Activated CD4-positive, alpha-beta T cell treated with anti-CD3 and anti-CD28 coated beads, Interleukin-2, amount 10 ng/mL, durations not matched to agents 7 days and 5 days (primary cell): ENCODE data around the gene FASTK. TPM values are rescaled to one million over a fixed set of nuclear protein-coding genes. Genes with fewer than 3 reads are reported as not detected.

ENCODE experiments used
- CTCF ChIA-PET: fragments of 350-600 bp; sonication (Branson Sonifier 250); formaldehyde crosslinking; loops from one replicate; lab custom pipeline; 2021; ENCODE audit warnings: antibody characterized with exemption; lab: Charles Lee
- POLR2A ChIA-PET: fragments of 350-600 bp; sonication (Branson Sonifier 250); formaldehyde crosslinking; loops from one replicate; lab custom pipeline; 2021; ENCODE audit warnings: antibody characterized with exemption; lab: Charles Lee
- DNase-seq: peaks from one replicate; pipeline ENCODE4 v3.0.0-alpha.2; 2020
- H3K27ac Mint-ChIP-seq: one replicate; pipeline ENCODE4 v1.8.0; 2021; ENCODE audit warnings: mild to moderate bottlenecking, moderate library complexity, mixed read lengths
- H3K27me3 Mint-ChIP-seq: one replicate; pipeline ENCODE4 v1.8.0; 2021; ENCODE audit warnings: mixed read lengths
- H3K36me3 Mint-ChIP-seq: one replicate; pipeline ENCODE4 v1.8.0; 2021; ENCODE audit warnings: low read depth, mixed read lengths
- H3K4me1 Mint-ChIP-seq: one replicate; pipeline ENCODE4 v1.8.0; 2021; ENCODE audit warnings: mixed read lengths
- H3K4me3 Mint-ChIP-seq: one replicate; pipeline ENCODE4 v1.8.0; 2021; ENCODE audit warnings: mild to moderate bottlenecking, moderate library complexity, mixed read lengths
- H3K9me3 Mint-ChIP-seq: one replicate; pipeline ENCODE4 v1.8.0; 2021; ENCODE audit warnings: mixed read lengths
- total RNA-seq, 2 experiments: library from RNA; stranded (reverse); gene quantifications; one replicate each; pipeline ENCODE4 v1.2.3, GENCODE V29; 2021

Gene FASTK
- total RNA-seq, 2 experiments from 2014 or later, result 76.4 to 85.9 TPM

GRCh38 chr7:151123822-151124464, 43.3 kb upstream of the FASTK start:
- Mint-ChIP-seq H3K27ac (no peak overlapping the region), H3K27me3 (no peaks in the 10 kb centered on the region), H3K36me3 (no peaks in the 10 kb centered on the region), H3K4me3 (no peak overlapping the region), H3K4me1 (no peaks in the 10 kb centered on the region), H3K9me3 (no peaks in the 10 kb centered on the region)
- ChIA-PET POLR2A (no interaction called here), CTCF (interaction anchor here (0.6 to 1.9 kb wide), 28 partner anchors 9 to 235 kb away, joined by 3 to 18 read pairs (median 3); no protein-coding TSS in a partner anchor)
- peak; percentile 89 for DNase-seq

DNA sequence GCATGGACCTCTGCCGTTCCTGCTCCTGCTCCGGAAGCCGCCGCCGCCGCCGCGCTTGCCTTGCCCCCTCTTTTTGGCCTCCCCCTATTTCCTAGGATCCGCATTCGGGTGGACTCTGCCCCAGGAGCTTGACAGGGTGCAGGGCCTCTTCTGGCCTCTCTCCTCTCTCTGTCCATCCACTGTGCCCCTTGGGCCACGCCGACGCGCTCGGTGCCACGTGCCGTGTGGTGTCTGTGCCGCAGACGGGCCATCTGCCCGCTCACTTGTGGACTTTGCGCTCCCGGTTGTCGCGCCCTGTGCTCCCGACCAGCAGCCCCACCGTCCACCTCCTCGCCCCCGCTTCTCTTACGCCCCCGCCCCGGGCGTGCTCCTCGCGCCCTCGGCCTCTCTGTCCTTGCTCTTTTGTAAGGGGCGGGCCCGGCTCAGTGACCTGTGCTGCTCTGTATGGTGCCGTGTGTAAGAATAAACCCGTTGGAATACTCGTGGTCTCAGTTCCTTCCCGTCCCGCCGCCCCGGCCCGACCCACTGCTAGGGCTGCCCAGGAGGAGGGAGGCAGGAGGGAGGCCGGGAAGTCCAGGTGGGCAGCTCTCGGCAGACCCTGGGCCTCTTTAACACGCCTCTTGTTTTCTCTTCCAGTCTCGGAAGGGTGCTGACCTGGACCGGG, 42.7 kb upstream of the FASTK start:
- H3K4me1 Mint-ChIP-seq, result peaks cover 3% of the 10 kb centered on the region
- H3K4me3 Mint-ChIP-seq, result no peak overlapping the region
- no peak overlapping the region for H3K27ac Mint-ChIP-seq
- ChIA-PET POLR2A (no interaction called here), CTCF (interaction anchor here (0.6 to 1.9 kb wide), 25 partner anchors 9 to 179 kb away, joined by 3 to 18 read pairs (median 3); no protein-coding TSS in a partner anchor)
- H3K27me3 Mint-ChIP-seq, result no peaks in the 10 kb centered on the region
- H3K9me3 Mint-ChIP-seq, result no peaks in the 10 kb centered on the region
- no peak for DNase-seq
- H3K36me3 Mint-ChIP-seq, result no peaks in the 10 kb centered on the region

DNA sequence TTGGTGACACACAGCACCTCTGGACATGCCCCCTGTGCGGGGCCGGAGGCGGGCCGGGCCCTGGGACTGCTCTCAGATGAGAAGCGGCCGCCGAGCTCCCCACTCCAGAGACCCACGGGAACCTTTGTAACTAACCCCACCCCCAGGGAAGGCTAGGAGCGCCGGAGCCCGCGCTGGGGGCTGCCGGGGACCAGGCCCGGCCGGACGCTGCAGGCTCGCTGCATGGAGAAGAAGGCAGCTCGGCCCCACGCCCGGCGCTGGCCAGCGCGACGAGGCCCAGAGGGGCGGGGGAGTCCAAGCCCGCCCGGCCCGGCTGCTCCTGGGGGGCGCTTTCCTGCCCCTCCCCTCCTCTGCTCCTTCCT, 42.2 kb upstream of the FASTK start:
- Mint-ChIP-seq H3K36me3 (no peaks in the 10 kb centered on the region), H3K4me1 (peaks cover 3% of the 10 kb centered on the region), H3K4me3 (no peak overlapping the region), H3K27ac (no peak overlapping the region), H3K27me3 (no peaks in the 10 kb centered on the region), H3K9me3 (no peaks in the 10 kb centered on the region)
- CTCF ChIA-PET, result interaction anchor here (1.2 to 1.9 kb wide), 2 partner anchors 12 to 121 kb away, joined by 3 to 10 read pairs; no protein-coding TSS in a partner anchor
- no peak for DNase-seq
- POLR2A ChIA-PET, result no interaction called here

DNA sequence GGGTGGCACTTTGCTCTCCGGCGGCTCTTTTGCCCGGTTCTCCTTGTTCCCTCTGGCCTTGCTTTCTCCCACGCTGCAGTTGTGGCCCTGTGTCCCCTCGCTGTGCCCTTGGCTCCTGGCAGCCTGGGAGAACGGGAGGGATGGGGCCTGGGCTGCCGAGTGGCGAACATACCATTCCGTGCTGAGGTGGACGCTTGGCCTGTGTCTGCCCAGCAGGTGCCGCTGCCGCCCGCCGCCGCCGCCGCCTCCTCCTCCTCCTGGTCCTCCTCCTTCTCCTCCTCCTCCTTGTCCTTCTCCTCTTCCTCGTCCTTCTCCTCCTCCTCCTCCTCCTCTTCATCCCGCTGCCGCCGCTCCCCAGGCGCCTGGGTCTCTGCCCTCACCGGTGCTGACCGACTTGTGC, 41.7 kb upstream of the FASTK start:
- POLR2A ChIA-PET, result no interaction called here
- Mint-ChIP-seq H3K36me3 (no peaks in the 10 kb centered on the region), H3K27ac (no peak overlapping the region), H3K9me3 (no peaks in the 10 kb centered on the region), H3K4me3 (no peak overlapping the region), H3K4me1 (peaks cover 6% of the 10 kb centered on the region), H3K27me3 (no peaks in the 10 kb centered on the region)
- CTCF ChIA-PET, result no interaction called here
- DNase-seq, result no peak

DNA sequence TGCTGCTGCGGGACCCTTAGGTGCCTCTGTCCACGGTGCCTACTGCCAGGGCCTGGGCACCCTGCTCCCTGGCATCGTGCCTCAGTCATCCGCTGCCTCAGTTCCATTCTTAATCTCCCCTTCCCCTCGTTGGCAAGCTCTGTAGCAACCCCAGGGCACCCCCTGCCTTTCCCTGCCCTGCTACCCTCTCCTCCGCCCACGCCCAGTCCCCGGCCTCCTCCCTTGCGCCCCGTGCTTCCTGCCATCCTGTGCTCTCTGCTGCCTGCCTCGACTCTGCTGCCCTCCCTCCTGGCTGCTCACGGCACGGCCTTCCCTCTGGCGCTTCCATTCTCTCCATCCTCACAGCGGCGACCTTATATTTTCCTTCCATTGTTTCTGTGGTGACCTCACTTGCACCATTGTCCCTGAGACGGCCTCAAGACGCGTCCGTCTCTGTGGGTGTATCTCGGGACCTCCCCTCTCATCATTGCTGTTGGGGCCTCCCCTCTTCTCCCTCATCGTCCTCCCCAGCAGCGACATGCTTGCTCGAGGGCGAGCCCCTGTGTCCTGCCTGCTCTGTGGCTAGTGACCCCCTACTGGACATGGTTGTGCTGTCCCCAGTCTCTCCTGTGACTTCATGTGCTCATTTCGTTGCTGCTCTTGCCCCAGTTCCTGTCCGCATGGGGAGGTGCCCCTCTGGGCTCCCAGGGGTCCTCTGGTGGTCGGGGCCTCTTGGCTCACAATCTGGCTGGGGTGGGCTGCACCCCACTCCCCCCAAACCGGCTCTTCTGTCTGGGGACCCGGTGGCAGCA, 41.0 kb upstream of the FASTK start:
- H3K27me3 Mint-ChIP-seq, result no peaks in the 10 kb centered on the region
- H3K4me3 Mint-ChIP-seq, result no peak overlapping the region
- DNase-seq, result no peak
- H3K9me3 Mint-ChIP-seq, result no peaks in the 10 kb centered on the region
- no peaks in the 10 kb centered on the region for H3K36me3 Mint-ChIP-seq
- H3K4me1 Mint-ChIP-seq, result peaks cover 7% of the 10 kb centered on the region
- ChIA-PET POLR2A (no interaction called here), CTCF (no interaction called here)
- no peak overlapping the region for H3K27ac Mint-ChIP-seq

- H3K4me1 Mint-ChIP-seq, result peaks cover 7% of the 10 kb centered on the region
- H3K27me3 Mint-ChIP-seq, result peaks cover 2% of the 10 kb centered on the region
- H3K9me3 Mint-ChIP-seq, result no peaks in the 10 kb centered on the region
- DNase-seq, result no peak
- CTCF ChIA-PET, result interaction anchor here (0.5 to 1.4 kb wide), 3 partner anchors 13 to 349 kb away, joined by 3 to 4 read pairs (median 4); no protein-coding TSS in a partner anchor
- no peak overlapping the region for H3K4me3 Mint-ChIP-seq
- POLR2A ChIA-PET, result no interaction called here
- no peaks in the 10 kb centered on the region for H3K36me3 Mint-ChIP-seq
- no peak overlapping the region for H3K27ac Mint-ChIP-seq
Measured at GRCh38 chr7:151120896-151121295, 40.3 kb upstream of the FASTK start.

DNA sequence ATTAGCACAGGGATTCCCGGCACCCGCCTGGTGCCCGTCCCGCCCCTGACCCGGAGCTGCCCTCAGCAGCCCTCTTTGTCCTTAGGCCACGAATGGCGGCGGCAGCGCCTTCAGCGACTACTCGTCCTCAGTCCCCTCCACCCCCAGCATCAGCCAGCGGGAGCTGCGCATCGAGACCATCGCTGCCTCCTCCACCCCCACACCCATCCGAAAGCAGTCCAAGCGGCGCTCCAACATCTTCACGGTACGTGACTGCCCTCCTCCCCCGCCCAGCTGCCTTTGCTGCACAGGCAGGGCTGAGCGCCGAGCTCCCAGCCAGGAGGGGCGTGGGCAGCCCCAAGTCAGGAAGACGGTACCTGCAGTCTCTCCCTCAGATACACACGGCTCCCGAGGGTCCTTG, 39.3 kb upstream of the FASTK start:
- Mint-ChIP-seq H3K4me3 (no peak overlapping the region), H3K9me3 (no peaks in the 10 kb centered on the region), H3K27ac (no peak overlapping the region), H3K27me3 (peaks cover 5% of the 10 kb centered on the region), H3K36me3 (no peaks in the 10 kb centered on the region), H3K4me1 (peaks cover 10% of the 10 kb centered on the region)
- DNase-seq, result no peak
- ChIA-PET CTCF (interaction anchor here (0.6 to 1.4 kb wide), 6 partner anchors 9 to 768 kb away, joined by 3 to 4 read pairs (median 3); no protein-coding TSS in a partner anchor), POLR2A (no interaction called here)

DNA sequence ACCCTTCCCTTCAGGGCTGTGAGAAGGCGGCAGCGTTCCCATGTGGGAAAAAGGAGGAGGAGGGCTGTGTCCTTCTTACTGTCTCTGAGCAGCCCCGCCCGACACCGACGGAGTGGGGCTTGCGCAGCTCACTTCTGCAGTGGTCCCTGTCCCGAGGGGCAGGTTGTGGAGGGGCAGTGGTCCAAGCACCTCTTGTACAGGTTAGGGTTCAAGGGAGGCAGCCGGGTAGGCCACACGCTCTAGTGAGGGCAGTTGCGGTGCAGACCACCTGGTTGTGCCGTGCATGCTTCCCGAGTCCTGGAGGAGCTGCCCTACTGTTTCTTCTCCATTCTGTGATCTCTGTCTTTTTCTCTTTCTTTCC, 38.4 kb upstream of the FASTK start:
- H3K36me3 Mint-ChIP-seq, result no peaks in the 10 kb centered on the region

DNA sequence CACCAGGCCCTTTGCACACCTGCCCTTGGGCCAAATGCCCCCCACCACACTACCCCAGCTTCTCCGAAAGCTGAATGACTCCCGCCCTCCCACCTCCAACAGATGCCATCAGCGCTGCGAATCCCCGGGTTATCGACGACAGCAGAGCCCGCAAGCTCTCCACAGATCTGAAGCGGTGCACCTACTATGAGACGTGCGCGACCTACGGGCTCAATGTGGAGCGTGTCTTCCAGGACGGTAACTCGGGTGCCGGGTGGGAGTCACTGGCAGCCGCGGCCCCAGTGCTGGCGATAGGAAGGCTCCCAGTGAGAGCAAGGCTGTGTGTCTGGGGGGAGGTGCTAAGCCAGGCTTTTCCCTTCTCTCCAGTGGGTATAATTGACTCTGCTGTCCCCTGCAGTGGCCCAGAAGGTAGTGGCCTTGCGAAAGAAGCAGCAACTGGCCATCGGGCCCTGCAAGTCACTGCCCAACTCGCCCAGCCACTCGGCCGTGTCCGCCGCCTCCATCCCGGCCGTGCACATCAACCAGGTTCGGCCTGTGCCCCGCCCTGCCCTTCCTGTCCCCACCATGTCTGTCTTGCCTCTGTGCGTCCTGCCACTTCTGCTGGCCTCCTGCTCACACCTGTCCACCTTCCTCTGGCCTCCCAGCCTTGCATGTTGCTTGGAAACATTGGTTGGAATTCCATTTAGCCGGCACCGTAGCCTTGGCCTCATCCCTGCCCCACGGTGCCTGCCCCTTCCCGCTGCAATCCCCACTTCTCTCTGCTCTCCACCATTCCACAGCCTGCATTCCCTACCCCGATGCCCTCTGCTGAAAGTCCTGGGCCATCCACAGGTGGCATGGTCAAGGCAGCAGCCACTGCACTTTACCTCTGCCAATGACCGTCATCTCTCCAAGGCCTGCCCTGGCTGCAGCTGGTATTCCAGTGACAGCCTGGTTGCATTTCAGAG, 37.8 kb upstream of the FASTK start:
- H3K4me3 Mint-ChIP-seq, result no peak overlapping the region
- DNase-seq, result no peak
- peaks cover 5% of the 10 kb centered on the region for H3K27me3 Mint-ChIP-seq
- H3K36me3 Mint-ChIP-seq, result no peaks in the 10 kb centered on the region
- H3K27ac Mint-ChIP-seq, result peak overlapping the region; percentile 79
- ChIA-PET CTCF (interaction anchor here (0.9 to 2.6 kb wide), 3 partner anchors 10 to 125 kb away, joined by 3 to 7 read pairs (median 4); no protein-coding TSS in a partner anchor), POLR2A (no interaction called here)
- peaks cover 10% of the 10 kb centered on the region for H3K4me1 Mint-ChIP-seq
- no peaks in the 10 kb centered on the region for H3K9me3 Mint-ChIP-seq

More for the DNA sequence above, 38.4 kb upstream of the FASTK start:
- Mint-ChIP-seq H3K4me3 (no peak overlapping the region), H3K4me1 (peaks cover 10% of the 10 kb centered on the region), H3K27ac (no peak overlapping the region), H3K27me3 (peaks cover 5% of the 10 kb centered on the region), H3K9me3 (no peaks in the 10 kb centered on the region)
- DNase-seq, result no peak
- ChIA-PET POLR2A (no interaction called here), CTCF (interaction anchor here (0.9 to 2.6 kb wide), 4 partner anchors 8 to 124 kb away, joined by 3 to 7 read pairs (median 4); no protein-coding TSS in a partner anchor)

DNA sequence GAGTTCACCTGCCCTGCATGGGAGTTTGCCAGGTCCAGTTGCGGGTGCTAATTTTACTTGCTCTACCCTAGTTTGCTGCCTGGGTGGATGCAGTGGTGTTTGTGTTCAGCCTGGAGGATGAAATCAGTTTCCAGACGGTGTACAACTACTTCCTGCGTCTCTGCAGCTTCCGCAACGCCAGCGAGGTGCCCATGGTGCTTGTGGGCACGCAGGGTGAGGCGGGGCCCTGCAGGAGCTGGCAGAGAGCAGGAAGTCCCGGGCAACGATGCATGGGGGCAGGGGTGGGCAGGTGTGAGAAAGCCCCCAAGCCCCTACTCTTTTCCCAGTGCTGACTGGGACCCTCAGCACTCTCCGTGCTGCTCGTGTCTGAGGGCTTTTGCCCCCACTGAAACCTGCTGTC, 37.0 kb upstream of the FASTK start:
- POLR2A ChIA-PET, result no interaction called here
- CTCF ChIA-PET, result interaction anchor here (0.6 to 2.6 kb wide), 3 partner anchors 11 to 418 kb away, joined by 3 to 7 read pairs (median 3); no protein-coding TSS in a partner anchor
- Mint-ChIP-seq H3K9me3 (no peaks in the 10 kb centered on the region), H3K4me3 (peak overlapping the region; percentile 69), H3K27me3 (peaks cover 5% of the 10 kb centered on the region), H3K36me3 (no peaks in the 10 kb centered on the region), H3K4me1 (peaks cover 10% of the 10 kb centered on the region), H3K27ac (peak overlapping the region; percentile 79)
- peak; percentile 44 for DNase-seq

DNA sequence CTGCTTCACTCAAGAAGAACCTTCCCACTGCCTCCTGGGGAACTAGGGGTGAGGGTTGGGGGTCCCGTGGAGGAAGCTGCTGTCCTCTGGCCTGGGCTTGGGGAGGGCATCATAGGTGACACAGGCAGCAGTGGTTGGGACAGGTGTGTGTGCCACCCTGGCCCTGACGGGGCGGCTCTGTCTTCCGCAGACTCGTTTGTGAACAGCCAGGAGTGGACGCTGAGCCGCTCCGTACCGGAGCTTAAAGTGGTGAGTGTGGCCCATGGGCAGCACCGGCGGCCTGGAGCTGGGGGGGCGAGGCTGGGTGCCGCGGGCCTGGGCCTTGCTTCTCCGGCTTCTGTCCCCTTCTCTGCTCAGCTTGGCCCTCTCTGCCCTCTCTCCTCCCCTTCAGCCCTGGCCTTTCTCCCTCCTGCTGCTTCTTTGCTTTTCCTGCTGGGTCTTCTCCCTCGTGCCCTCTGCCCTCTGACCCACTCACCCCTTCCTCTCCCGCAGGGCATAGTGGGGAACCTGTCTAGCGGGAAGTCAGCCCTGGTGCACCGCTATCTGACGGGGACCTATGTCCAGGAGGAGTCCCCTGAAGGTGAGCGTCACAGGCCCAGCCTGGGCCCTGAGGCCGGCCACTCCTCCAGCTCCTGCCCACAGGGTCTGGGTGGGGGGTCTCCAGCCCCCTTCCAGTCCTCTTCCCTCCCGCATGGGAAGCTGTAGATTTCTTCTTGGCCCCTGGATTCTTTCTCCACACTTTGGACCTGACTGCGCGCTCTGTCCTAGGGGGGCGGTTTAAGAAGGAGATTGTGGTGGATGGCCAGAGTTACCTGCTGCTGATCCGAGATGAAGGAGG, 36.2 kb upstream of the FASTK start:
- peak overlapping the region; percentile 69 for H3K4me3 Mint-ChIP-seq
- CTCF ChIA-PET, result interaction anchor here (0.6 to 2.6 kb wide), 6 partner anchors 12 to 419 kb away, joined by 3 to 7 read pairs (median 3); no protein-coding TSS in a partner anchor
- H3K27ac Mint-ChIP-seq, result peak overlapping the region; percentile 79
- no peaks in the 10 kb centered on the region for H3K9me3 Mint-ChIP-seq
- no peak for DNase-seq
- H3K4me1 Mint-ChIP-seq, result peaks cover 10% of the 10 kb centered on the region
- POLR2A ChIA-PET, result no interaction called here
- H3K36me3 Mint-ChIP-seq, result no peaks in the 10 kb centered on the region
- H3K27me3 Mint-ChIP-seq, result peaks cover 5% of the 10 kb centered on the region
